ENCODE measurements around the gene ULK4. TPM values are rescaled to one million over a fixed set of nuclear protein-coding genes. Genes with fewer than 3 reads are reported as not detected.
"Not testable (repeated sequence)": the region's sequence is repeated elsewhere in the genome, so short reads cannot be mapped to it uniquely, and the experiment has no call there.

ULK4 gene
- total RNA-seq, 3 donors from 2014 or later: 7.2 to 10.1 (median 9.5) TPM

DNA sequence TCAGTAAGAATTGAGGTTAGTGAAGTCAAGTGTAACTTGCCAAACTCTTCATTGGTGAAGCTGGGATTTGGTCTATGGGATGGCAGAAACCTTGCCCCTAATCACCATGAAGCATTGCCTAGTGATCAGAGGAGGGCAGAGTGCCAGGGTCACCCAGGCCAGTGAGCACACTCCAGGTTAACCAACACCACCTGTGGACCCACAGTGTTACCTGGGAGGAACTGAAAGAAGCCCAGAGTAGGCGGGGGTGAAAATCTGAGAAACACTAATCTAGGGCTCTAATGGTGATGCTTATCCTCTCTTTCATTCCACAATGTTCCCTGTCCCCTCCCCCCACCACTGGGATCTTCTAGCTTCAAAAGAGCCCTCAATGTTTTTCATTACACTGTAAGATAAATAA, 389.8 kb downstream of the ULK4 start:
- no peak overlapping the region for H3K4me3 ChIP-seq
- TF ChIP-seq, protein P1, sequence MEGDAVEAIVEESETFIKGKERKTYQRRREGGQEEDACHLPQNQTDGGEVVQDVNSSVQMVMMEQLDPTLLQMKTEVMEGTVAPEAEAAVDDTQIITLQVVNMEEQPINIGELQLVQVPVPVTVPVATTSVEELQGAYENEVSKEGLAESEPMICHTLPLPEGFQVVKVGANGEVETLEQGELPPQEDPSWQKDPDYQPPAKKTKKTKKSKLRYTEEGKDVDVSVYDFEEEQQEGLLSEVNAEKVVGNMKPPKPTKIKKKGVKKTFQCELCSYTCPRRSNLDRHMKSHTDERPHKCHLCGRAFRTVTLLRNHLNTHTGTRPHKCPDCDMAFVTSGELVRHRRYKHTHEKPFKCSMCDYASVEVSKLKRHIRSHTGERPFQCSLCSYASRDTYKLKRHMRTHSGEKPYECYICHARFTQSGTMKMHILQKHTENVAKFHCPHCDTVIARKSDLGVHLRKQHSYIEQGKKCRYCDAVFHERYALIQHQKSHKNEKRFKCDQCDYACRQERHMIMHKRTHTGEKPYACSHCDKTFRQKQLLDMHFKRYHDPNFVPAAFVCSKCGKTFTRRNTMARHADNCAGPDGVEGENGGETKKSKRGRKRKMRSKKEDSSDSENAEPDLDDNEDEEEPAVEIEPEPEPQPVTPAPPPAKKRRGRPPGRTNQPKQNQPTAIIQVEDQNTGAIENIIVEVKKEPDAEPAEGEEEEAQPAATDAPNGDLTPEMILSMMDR (IDR thresholded peaks at IDR 0.05): no peak

DNA sequence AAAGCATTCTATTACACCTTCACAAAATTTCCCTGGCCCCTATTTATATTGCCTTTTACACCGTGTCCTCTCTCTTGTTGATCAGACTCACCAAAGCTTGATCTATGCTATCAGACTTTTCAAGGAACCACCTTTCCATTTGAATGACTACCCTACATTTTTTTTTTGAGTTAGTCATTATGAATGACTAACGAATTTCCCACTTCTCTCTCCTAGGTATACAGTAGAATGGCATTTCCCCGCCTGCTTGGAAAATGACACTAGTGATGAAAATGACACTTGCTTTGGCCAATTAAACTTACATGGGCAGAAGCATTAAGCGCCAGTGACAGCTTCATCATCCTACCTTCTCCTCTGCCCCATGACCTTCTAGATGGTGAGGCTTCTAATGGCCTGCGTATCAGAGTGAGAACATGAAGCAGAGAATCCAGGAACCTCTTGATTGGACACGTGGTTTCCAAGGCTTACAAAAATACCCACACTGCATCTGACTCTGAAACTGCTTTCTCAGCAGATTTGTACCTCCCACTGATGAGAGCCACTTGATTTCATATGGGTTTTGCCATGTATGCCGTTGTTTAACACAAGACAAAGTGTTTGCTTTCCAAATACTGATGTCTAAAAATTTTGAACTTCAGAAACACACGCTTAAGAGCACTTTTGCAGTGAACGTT, 392.1 kb downstream of the ULK4 start:
- no peak for ATAC-seq
- intact Hi-C loops (cut with DNase I, micrococcal nuclease): no loop called here

More for the DNA sequence above, 389.8 kb downstream of the ULK4 start:
- intact Hi-C loops (cut with DNase I, micrococcal nuclease): no loop called here
- ATAC-seq (no peak), DNase-seq (no peak)
- no peaks in the 10 kb centered on the region for H3K9me3 ChIP-seq
- no peaks in the 10 kb centered on the region for H3K4me1 ChIP-seq (ENCODE audit: low read depth)
- no peaks in the 10 kb centered on the region for H3K36me3 ChIP-seq (ENCODE audit: low read depth)

DNA sequence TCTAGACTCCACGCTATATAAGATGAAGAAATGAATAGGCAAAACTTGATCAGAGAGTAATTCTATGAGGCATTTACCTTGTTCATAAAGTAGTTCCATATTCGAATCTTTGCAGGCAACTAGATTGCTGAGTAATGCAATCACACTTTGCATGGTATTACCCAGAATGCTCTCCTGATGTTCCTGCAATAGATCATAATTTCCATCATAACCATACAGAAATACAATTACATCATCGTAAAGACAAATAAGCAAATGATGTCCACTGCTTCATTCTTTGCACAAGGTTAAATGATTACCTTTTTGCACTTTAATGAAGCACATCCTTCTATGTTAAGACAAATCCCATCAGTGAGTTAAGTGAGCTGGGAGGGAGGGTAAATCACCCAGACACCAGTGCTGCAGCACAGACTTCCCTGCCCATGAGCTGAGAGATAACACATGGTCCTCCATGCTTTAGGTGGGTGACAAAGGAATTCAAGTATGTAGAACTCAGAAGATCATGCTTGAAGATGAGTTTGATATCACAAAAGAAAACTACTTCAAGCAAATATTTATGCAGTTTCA, 395.9 kb downstream of the ULK4 start:
- intact Hi-C loops (cut with DNase I, micrococcal nuclease): no loop called here
- Histone ChIP-seq H3K9me3 (no peaks in the 10 kb centered on the region), H3K36me3 (ENCODE audit: low read depth) (no peaks in the 10 kb centered on the region), H3K4me3 (no peak overlapping the region), H3K4me1 (ENCODE audit: low read depth) (no peaks in the 10 kb centered on the region)
- DNase-seq (no peak), ATAC-seq (peak; percentile 41)
- TF ChIP-seq, protein P1 (IDR thresholded peaks at IDR 0.05): no peak

More for the DNA sequence above, 392.1 kb downstream of the ULK4 start:
- Histone ChIP-seq H3K4me1 (ENCODE audit: low read depth) (no peaks in the 10 kb centered on the region), H3K9me3 (no peaks in the 10 kb centered on the region), H3K4me3 (no peak overlapping the region), H3K36me3 (ENCODE audit: low read depth) (no peaks in the 10 kb centered on the region)
- DNase-seq: no peak
- TF ChIP-seq, protein P1 (IDR thresholded peaks at IDR 0.05): no peak

DNA sequence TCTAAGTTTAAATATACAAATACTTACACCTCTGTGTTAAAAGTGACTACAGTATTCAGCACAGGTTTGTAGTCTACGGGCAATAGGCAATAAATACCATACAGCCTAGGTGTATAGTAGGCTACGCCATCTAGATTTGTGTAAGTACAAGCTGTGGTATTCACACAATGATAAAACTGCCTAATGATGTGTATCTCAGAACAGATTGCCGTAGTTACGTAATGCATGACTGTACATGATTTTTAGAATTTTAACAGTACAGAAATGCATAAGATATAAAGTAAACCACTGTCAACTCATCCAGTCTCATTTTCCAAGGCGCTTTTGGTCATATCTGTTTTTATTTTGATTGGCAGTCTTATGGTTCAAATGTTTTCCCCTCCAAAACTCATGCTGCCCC, 396.9 kb downstream of the ULK4 start:
- TF ChIP-seq, protein P1 (IDR thresholded peaks at IDR 0.05): no peak
- ATAC-seq: no peak

DNA sequence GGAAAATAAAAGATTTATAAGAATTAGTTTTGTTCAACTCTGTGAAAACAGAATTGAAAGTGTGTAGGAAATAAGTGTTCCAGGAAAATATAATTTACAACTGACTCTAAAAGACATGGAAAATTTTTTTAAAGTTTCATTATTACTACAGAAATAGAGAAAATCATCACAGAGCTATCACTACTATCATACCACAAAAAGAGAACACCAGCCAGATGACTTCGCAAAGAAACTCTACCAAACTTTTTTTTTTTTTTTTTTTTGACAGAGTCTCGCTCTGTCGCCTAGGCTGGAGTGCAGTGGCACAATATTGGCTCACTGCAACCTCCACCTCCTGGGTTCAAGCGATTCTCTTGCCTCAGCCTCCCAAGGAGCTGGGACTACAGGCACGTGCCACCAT, 405.7 kb downstream of the ULK4 start:
- ATAC-seq; DNase-seq; intact Hi-C loops (cut with DNase I, micrococcal nuclease); H3K4me1 ChIP-seq (ENCODE audit: low read depth); H3K4me3 ChIP-seq; H3K36me3 ChIP-seq (ENCODE audit: low read depth); H3K9me3 ChIP-seq: not testable (repeated sequence)

More for the DNA sequence above, 396.9 kb downstream of the ULK4 start:
- no peak overlapping the region for H3K4me3 ChIP-seq
- H3K4me1 ChIP-seq (ENCODE audit: low read depth): no peaks in the 10 kb centered on the region
- H3K36me3 ChIP-seq (ENCODE audit: low read depth): no peaks in the 10 kb centered on the region
- intact Hi-C loops (cut with DNase I, micrococcal nuclease): no loop called here
- DNase-seq: no peak
- H3K9me3 ChIP-seq: no peaks in the 10 kb centered on the region

DNA sequence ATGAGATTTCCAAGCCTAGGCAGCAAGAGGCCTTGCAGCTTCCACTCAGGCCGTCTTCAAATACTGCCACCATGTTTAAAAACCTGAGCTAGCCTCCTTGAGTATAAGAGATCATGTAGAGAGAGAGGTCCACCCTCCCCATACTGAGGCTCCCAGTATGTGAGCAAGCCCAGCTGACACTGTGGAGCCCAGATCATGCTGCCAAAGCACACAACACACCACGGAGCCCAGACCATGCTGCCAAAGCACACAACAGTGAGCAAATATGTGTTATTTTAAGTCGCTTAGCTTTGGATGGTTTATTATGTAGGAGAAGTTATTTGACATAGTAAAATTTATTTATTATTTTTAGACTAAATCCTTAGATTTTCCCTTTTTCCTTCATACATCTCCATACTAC, 428.9 kb downstream of the ULK4 start:
- TF ChIP-seq, protein P1 (IDR thresholded peaks at IDR 0.05): no peak
- no peak for DNase-seq

More for the DNA sequence above, 428.9 kb downstream of the ULK4 start:
- intact Hi-C loops (cut with DNase I, micrococcal nuclease): no loop called here
- Histone ChIP-seq H3K4me1 (ENCODE audit: low read depth) (no peaks in the 10 kb centered on the region), H3K4me3 (no peak overlapping the region), H3K36me3 (ENCODE audit: low read depth) (no peaks in the 10 kb centered on the region), H3K9me3 (no peaks in the 10 kb centered on the region)
- ATAC-seq: no peak
